GM10248 (cell line): Measurements from ENCODE around the gene CLIP4.

ENCODE experiments used
- CTCF ChIA-PET: fragments of 300-600 bp; sonication (Branson Sonifier 250); formaldehyde crosslinking; extraction: SDS; loops from one replicate; lab custom pipeline; 2021; ENCODE audit warnings: antibody characterized with exemption; lab: Yijun Ruan, JAX
- POLR2A ChIA-PET: fragments of 350-650 bp; sonication (Branson Sonifier 250); formaldehyde crosslinking; extraction: SDS; loops from one replicate; lab custom pipeline; 2020; ENCODE audit warnings: antibody characterized with exemption; lab: Yijun Ruan, JAX
- DNase-seq: peaks from one replicate; pipeline ENCODE4 v3.0.0; 2012; ENCODE audit errors: extremely low spot score
- TF ChIP-seq, protein P1 (sequence below): IDR thresholded peaks from 2 replicates; pipeline ENCODE4 v1.5.1; 2012; ENCODE audit warnings: mild to moderate bottlenecking, low read depth; ENCODE audit errors: extremely low read depth, missing control alignments, control extremely low read depth

Gene CLIP4

DNA sequence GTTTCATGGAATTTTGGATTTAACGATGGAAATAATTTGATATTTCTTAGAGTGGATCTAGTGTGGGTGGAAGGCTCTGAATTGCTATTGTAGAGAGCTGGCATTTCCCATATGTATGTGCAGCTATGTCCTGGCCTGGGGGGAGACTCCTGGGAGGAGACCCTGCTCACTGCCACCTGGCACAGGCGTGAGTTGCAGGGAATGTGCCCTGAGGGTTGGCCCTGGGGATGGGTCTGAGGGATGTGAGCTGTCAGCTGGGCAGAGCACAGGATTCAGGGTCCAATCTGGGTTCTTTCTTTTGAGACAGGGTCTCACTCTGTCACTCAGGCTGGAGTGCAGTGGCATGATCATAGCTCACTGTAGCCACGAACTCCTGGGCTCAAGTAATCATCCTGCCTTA lies 120.2 kb downstream of the CLIP4 start:
- ChIA-PET POLR2A (no interaction called here), CTCF (interaction anchor here (1.0 to 1.4 kb wide), 2 partner anchors 27 to 239 kb away, joined by 3 to 4 read pairs; no protein-coding TSS in a partner anchor)
- no peak for DNase-seq
- TF ChIP-seq, protein P1, sequence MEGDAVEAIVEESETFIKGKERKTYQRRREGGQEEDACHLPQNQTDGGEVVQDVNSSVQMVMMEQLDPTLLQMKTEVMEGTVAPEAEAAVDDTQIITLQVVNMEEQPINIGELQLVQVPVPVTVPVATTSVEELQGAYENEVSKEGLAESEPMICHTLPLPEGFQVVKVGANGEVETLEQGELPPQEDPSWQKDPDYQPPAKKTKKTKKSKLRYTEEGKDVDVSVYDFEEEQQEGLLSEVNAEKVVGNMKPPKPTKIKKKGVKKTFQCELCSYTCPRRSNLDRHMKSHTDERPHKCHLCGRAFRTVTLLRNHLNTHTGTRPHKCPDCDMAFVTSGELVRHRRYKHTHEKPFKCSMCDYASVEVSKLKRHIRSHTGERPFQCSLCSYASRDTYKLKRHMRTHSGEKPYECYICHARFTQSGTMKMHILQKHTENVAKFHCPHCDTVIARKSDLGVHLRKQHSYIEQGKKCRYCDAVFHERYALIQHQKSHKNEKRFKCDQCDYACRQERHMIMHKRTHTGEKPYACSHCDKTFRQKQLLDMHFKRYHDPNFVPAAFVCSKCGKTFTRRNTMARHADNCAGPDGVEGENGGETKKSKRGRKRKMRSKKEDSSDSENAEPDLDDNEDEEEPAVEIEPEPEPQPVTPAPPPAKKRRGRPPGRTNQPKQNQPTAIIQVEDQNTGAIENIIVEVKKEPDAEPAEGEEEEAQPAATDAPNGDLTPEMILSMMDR = no peak

DNA sequence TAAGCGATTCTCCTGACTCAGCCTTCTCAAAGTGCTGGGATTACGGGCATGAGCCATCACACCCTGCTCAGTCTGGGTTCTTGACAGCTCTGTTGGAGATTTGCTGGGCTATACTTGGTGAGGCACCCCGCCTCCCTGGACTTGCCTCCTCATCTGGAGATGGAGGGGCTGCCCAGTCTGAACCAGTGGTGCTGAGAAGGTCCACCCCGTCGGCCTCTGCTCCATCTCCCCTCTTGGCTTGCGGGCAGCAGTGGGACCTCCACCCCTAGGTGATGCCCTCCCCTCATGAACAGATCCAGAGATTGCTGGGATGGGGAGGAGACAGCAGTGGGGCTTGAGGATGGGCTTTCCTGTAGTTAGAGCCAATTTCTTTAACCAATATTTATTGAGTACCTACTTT lies 120.9 kb downstream of the CLIP4 start:
- POLR2A ChIA-PET = no interaction called here
- TF ChIP-seq, protein P1 = no peak
- CTCF ChIA-PET = interaction anchor here (1.0 to 1.4 kb wide), 2 partner anchors 27 to 240 kb away, joined by 3 to 4 read pairs; no protein-coding TSS in a partner anchor
- DNase-seq = no peak

DNA sequence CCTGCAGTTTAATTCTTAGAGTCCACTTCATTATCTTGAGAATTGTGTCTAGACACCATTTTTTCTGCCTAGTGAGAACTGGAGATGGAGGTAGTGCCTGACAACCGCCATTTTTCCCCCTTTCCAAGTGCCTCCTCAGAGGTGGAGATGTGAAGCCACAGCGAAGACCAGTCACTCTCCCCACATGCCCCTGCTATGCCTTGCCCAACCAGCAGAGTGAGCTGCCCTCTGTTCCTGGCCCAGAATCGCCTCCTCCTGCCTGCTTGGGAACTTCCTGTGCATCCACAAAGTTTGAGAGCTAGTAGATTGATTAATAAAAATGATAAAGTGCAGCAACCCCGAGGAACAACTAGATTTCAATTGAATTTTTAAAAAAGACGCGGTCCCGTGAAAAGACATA lies 123.3 kb downstream of the CLIP4 start:
- ChIA-PET POLR2A (interaction anchor here (1.5 kb wide), 1 partner anchor 10 kb away, joined by 3 read pairs; no protein-coding TSS in a partner anchor), CTCF (interaction anchor here (0.9 to 1.8 kb wide), 7 partner anchors 10 to 834 kb away, joined by 3 to 8 read pairs (median 3); no protein-coding TSS in a partner anchor)
- TF ChIP-seq, protein P1 = peak; percentile 45
- peak; percentile 58 for DNase-seq
